HG03045 (cell line): Measurements from ENCODE around the gene EPB41L1.

Source experiments
- ATAC-seq: cut with Tn5 transposase; IDR thresholded peaks from one replicate; pipeline ENCODE4 v1.9.1; 2021; ENCODE audit warnings: mild to moderate bottlenecking, moderate library complexity; ENCODE audit not compliant: unreplicated experiment

Gene EPB41L1

GRCh38 chr20:36154700-36155628 lies at the start of gene EPB41L1:
TSS of gene EPB41L1 (plus strand) at chr20:36154740. CDS start at chr20:36173778, 19,038 bp downstream.
- no peak for ATAC-seq

GRCh38 chr20:36104856-36105255 lies 49.7 kb upstream of the EPB41L1 start:
- ATAC-seq: no peak

- no peak for ATAC-seq
Observed at GRCh38 chr20:36105711-36106226, 48.8 kb upstream of the EPB41L1 start.

- ATAC-seq: no peak
Observed at GRCh38 chr20:36106606-36107005, 47.9 kb upstream of the EPB41L1 start.

GRCh38 chr20:36107881-36108280 lies 46.7 kb upstream of the EPB41L1 start:
- no peak for ATAC-seq

GRCh38 chr20:36109251-36109947 lies 45.1 kb upstream of the EPB41L1 start:
- ATAC-seq: no peak

GRCh38 chr20:36110994-36111393 lies 43.5 kb upstream of the EPB41L1 start:
- ATAC-seq: no peak

- ATAC-seq: no peak
Observed at GRCh38 chr20:36112112-36112511, 42.4 kb upstream of the EPB41L1 start.

- ATAC-seq: no peak
Observed at GRCh38 chr20:36113036-36113435, 41.5 kb upstream of the EPB41L1 start.

GRCh38 chr20:36113566-36114250 lies 40.8 kb upstream of the EPB41L1 start:
- no peak for ATAC-seq

- ATAC-seq: no peak
Observed at GRCh38 chr20:36114707-36115106, 39.8 kb upstream of the EPB41L1 start.

GRCh38 chr20:36115925-36116324 lies 38.6 kb upstream of the EPB41L1 start:
- no peak for ATAC-seq

- ATAC-seq: no peak
Observed at GRCh38 chr20:36116807-36117441, 37.6 kb upstream of the EPB41L1 start.

GRCh38 chr20:36117638-36118037 lies 36.9 kb upstream of the EPB41L1 start:
- ATAC-seq: no peak

- ATAC-seq: no peak
Observed at GRCh38 chr20:36118371-36118770, 36.2 kb upstream of the EPB41L1 start.

GRCh38 chr20:36119537-36119936 lies 35.0 kb upstream of the EPB41L1 start:
- ATAC-seq: no peak

GRCh38 chr20:36120241-36120640 lies 34.3 kb upstream of the EPB41L1 start:
- ATAC-seq: no peak

- ATAC-seq: no peak
Observed at GRCh38 chr20:36120991-36121390, 33.5 kb upstream of the EPB41L1 start.

- ATAC-seq: no peak
Observed at GRCh38 chr20:36121981-36122930, 32.3 kb upstream of the EPB41L1 start.

- no peak for ATAC-seq
Observed at GRCh38 chr20:36122931-36123288, 31.6 kb upstream of the EPB41L1 start.
